Measurements from ENCODE around the gene SELENOO. TPM values are rescaled to one million over a fixed set of nuclear protein-coding genes. Genes with fewer than 3 reads are reported as not detected.

Gene SELENOO
- total and polyA plus RNA-seq, 2 of the 13 experiments (the other 11 are each of a cell fraction or from before 2014, with no cell fraction given), result 14.4 to 19.0 TPM

DNA sequence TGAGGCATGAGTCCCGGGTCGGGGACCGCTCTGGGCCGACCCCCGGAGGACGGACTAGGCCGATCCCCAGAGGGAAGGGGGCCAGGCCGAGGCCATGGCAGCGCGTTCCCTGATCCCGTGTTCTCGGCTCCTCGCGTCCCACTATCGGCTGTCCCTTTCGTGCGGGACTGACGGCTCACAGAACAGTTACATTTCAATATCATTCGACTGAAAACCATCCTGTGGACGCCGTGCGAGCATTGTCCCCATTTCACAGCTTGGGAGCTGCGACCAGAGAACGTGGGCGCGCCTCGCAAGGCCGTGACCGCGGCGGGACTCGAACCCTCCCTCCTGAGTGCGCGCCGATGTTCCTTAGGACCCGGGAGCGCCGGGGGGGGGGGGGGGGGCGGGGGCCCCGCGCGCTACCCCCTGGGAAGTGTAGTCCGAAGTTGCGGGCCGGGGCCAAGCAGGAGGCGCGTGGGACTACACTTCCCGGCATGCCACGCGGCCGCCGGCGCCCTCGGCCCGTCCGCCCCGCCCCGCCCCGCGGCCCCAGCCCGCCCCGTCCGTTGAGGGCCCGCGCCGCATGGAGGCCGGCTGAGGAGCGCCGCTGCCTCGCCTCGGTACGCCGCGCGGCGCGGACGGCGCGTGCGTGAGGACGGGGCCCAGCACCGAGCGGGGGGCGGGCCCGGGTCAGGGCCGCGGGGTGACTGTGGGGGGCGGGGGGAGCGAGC is 15.3 kb upstream of the SELENOO start, which contains the start of gene TRABD (continued):
- TF ChIP-seq ZNF737 (CRISPR knock-in tag; IDR thresholded peaks at IDR 0.05; ENCODE audit: borderline replicate concordance) (no peak), SSRP1 (CRISPR knock-in tag; IDR thresholded peaks at IDR 0.05) (no peak), ZFAT (CRISPR knock-in tag; conservative IDR thresholded peaks at IDR 0.05) (no peak), NR2F1 (CRISPR knock-in tag; IDR thresholded peaks at IDR 0.05) (no peak), ZNF263 (CRISPR knock-in tag; IDR thresholded peaks at IDR 0.05) (no peak), ZSCAN22 (CRISPR knock-in tag; IDR thresholded peaks at IDR 0.05) (no peak), ZNF225 (CRISPR knock-in tag; IDR thresholded peaks at IDR 0.05) (no peak), JARID2 (CRISPR knock-in tag; IDR thresholded peaks at IDR 0.05; ENCODE audit: insufficient replicate concordance) (no peak), ZNF124 (CRISPR knock-in tag; IDR thresholded peaks at IDR 0.05) (no peak), ZNF143 (CRISPR knock-in tag; IDR thresholded peaks at IDR 0.05) (peak; percentile 85), ZNF264 (CRISPR knock-in tag; IDR thresholded peaks at IDR 0.05) (no peak), MEIS2 (CRISPR knock-in tag; IDR thresholded peaks at IDR 0.05) (no peak), MTA1 (CRISPR knock-in tag; IDR thresholded peaks at IDR 0.05; ENCODE audit: borderline replicate concordance) (no peak), ZBTB7B (CRISPR knock-in tag; IDR thresholded peaks at IDR 0.05) (0 out of 2 replicates have a peak, but pooled peaks have one; percentile 23), ZNF777 (CRISPR knock-in tag; IDR thresholded peaks at IDR 0.05) (no peak), ZFP36L1 (CRISPR knock-in tag; IDR thresholded peaks at IDR 0.05) (no peak), SIN3B (IDR thresholded peaks at IDR 0.05; ENCODE audit: low read length) (no peak), POLR2AphosphoS2 (IDR thresholded peaks at IDR 0.05; ENCODE audit: low read depth, low read length) (no peak)
- TF ChIP-seq, protein P1, sequence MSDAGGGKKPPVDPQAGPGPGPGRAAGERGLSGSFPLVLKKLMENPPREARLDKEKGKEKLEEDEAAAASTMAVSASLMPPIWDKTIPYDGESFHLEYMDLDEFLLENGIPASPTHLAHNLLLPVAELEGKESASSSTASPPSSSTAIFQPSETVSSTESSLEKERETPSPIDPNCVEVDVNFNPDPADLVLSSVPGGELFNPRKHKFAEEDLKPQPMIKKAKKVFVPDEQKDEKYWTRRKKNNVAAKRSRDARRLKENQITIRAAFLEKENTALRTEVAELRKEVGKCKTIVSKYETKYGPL (CRISPR knock-in tag; IDR thresholded peaks at IDR 0.05), result no peak
- TF ChIP-seq, protein P2, sequence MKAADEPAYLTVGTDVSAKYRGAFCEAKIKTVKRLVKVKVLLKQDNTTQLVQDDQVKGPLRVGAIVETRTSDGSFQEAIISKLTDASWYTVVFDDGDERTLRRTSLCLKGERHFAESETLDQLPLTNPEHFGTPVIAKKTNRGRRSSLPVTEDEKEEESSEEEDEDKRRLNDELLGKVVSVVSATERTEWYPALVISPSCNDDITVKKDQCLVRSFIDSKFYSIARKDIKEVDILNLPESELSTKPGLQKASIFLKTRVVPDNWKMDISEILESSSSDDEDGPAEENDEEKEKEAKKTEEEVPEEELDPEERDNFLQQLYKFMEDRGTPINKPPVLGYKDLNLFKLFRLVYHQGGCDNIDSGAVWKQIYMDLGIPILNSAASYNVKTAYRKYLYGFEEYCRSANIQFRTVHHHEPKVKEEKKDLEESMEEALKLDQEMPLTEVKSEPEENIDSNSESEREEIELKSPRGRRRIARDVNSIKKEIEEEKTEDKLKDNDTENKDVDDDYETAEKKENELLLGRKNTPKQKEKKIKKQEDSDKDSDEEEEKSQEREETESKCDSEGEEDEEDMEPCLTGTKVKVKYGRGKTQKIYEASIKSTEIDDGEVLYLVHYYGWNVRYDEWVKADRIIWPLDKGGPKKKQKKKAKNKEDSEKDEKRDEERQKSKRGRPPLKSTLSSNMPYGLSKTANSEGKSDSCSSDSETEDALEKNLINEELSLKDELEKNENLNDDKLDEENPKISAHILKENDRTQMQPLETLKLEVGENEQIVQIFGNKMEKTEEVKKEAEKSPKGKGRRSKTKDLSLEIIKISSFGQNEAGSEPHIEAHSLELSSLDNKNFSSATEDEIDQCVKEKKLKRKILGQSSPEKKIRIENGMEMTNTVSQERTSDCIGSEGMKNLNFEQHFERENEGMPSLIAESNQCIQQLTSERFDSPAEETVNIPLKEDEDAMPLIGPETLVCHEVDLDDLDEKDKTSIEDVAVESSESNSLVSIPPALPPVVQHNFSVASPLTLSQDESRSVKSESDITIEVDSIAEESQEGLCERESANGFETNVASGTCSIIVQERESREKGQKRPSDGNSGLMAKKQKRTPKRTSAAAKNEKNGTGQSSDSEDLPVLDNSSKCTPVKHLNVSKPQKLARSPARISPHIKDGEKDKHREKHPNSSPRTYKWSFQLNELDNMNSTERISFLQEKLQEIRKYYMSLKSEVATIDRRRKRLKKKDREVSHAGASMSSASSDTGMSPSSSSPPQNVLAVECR (CRISPR knock-in tag; IDR thresholded peaks at IDR 0.05; ENCODE audit: borderline replicate concordance), result 0 out of 2 replicates have a peak, but pooled peaks have one; percentile 10
- TF ChIP-seq, protein P3, sequence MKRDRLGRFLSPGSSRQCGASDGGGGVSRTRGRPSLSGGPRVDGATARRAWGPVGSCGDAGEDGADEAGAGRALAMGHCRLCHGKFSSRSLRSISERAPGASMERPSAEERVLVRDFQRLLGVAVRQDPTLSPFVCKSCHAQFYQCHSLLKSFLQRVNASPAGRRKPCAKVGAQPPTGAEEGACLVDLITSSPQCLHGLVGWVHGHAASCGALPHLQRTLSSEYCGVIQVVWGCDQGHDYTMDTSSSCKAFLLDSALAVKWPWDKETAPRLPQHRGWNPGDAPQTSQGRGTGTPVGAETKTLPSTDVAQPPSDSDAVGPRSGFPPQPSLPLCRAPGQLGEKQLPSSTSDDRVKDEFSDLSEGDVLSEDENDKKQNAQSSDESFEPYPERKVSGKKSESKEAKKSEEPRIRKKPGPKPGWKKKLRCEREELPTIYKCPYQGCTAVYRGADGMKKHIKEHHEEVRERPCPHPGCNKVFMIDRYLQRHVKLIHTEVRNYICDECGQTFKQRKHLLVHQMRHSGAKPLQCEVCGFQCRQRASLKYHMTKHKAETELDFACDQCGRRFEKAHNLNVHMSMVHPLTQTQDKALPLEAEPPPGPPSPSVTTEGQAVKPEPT (CRISPR knock-in tag; IDR thresholded peaks at IDR 0.05; ENCODE audit: low read depth), result no peak
- TF ChIP-seq, protein P4, sequence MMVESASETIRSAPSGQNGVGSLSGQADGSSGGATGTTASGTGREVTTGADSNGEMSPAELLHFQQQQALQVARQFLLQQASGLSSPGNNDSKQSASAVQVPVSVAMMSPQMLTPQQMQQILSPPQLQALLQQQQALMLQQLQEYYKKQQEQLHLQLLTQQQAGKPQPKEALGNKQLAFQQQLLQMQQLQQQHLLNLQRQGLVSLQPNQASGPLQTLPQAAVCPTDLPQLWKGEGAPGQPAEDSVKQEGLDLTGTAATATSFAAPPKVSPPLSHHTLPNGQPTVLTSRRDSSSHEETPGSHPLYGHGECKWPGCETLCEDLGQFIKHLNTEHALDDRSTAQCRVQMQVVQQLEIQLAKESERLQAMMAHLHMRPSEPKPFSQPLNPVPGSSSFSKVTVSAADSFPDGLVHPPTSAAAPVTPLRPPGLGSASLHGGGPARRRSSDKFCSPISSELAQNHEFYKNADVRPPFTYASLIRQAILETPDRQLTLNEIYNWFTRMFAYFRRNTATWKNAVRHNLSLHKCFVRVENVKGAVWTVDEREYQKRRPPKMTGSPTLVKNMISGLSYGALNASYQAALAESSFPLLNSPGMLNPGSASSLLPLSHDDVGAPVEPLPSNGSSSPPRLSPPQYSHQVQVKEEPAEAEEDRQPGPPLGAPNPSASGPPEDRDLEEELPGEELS (CRISPR knock-in tag; IDR thresholded peaks at IDR 0.05), result no peak

Measured in HepG2 (cell line).